Raji (cell line): ENCODE data around the gene NOL6.

Experiments used
- POLR2A ChIP-seq: IDR thresholded peaks from 2 replicates; pipeline ENCODE4 v1.6.1; 2011; ENCODE audit warnings: low read depth, low read length, control low read depth; ENCODE audit not compliant: insufficient read depth

The NOL6 gene

DNA sequence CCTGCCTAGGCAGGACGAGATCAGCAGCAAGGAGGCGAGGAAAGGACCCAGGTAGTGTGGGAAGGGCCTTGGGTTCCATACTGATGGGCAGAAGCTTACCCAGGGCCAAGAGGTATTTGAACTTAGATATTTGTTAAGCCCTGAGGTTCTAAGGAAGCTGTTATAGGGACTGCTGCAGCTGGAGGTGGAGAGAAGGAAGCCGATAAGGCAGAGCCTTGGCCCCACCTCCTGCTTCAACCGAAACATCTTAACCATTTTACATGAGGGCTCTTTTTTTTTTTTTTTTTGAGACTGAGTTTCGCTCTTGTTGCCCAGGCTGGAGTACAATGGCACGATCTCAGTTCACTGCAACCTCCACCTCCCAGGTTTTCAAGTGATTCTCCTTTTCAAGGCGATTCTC is 17.8 kb downstream of the NOL6 start:
- no peak for TF ChIP-seq POLR2A

DNA sequence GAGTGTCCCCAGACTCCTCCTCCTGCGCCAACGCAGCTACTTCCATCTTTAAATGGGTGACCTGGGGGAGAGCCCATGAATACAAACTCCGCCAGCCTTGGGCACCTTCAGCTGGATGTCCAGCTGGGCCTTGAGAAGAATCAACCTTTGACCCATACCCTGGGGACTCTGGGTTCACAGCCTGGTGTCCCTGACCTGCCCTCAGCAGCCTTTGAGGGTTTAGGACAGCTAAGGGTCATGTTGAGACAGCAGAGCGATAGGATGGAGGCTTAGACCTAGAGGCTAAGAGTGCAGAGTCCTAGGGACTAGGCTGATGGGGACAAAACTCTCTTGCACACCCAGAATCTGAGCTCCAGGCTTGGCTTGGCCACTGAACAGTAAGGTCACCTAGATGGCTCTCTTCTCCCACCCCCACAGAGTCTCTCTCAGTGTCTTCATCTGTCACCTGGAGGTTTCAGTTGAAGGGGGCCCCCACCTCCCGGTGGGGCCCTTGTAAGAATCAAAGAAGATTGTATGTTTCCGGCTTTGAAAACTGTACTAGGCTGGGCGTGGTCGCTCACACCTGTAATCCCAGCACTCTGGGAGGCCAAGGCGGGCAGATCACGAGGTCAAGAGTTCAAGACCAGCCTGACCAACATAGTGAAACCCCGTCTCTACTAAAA is 19.6 kb downstream of the NOL6 start:
- no peak for TF ChIP-seq POLR2A

DNA sequence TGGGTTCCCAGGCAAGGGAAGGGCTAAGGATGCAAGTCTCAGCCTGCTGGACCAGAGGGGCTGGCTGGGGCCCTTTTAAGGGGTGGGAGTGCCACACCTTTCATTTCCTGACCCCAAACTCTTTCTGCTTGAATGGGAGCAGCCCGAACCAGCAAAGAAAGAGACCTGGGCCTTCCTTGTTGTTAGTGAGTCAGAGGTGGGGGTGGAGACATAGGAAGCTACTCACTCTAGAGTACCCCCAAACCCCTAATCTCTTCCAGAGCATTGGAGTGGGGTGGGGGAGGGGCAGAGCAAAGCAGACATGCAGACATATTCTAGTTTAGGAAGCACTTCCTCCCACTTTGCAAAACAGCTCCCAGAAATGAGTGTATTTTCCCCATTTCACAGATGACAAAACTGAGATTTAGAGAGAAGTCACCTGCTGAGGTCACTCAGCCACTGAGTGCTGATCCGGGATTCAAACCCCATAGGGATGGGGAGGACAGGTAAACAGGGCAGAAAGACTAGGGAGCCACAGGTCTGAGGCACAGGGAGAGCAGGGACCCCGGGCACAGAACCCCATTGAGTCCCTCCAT is 20.4 kb downstream of the NOL6 start:
- TF ChIP-seq POLR2A, result no peak

DNA sequence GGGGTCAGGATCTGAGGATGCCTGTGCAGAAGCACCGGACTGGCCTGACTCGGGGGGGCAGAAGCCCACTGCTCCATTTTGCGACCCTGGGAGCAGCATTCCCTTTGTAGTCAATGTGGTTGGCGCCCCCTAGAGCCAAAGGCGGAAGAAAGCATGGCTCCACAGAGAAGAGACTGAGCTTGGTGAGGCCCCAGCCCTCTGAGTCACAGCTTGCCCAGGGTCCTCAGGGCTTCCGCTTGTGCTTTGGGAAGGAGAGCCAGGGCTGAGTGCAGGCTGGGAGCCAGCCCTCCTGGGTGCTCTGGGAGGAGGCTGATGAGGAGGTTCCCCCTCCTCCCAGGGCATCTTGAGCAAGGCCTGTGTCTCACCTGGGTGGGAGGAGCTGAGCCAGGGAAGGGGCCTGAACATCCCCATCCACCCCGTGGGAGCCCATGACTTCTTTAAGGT is 20.9 kb downstream of the NOL6 start:
- no peak for TF ChIP-seq POLR2A

DNA sequence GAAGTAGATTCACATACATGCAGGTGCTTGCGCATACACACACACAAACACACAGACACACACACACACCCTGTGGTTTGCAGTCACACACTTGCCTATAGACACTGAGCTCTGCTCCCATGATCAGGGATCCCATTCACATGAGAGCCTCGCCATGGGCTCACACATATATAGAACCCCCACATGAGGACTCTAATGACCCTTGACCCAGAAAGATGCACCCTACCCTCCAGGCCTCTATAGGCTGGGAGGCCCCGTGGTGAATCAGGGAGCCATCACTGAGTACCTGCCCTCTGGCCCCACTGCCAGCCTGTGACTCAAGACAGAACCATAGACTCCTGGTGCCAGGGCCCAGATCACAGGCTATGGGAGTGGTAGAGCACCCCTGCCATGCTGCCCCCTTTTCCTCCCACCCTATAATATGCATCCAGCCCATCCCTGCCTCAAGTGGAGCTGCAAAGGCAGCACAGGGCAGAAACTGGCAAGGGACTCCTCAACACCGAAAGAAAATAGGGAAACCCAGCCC is 23.0 kb downstream of the NOL6 start:
- TF ChIP-seq POLR2A, result no peak

DNA sequence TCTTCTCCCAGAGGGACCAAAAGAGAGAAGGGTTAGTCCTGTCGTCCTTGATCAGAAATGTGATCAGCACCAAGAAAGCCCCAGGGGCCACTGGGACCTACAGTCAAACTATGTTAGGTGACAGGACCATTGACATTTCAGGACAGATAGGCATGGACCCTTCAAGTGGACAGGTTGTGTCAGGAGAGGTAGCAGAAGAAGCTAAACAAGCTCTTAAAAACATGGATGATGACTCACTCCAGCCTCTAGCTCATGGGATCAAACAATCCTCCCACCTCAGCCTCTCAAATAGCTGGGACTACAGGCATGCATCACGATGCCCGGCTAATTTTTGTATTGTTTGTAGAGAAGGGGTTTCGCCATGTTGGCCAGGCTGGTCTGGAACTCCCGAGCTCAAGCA is 24.0 kb downstream of the NOL6 start:
- no peak for TF ChIP-seq POLR2A

DNA sequence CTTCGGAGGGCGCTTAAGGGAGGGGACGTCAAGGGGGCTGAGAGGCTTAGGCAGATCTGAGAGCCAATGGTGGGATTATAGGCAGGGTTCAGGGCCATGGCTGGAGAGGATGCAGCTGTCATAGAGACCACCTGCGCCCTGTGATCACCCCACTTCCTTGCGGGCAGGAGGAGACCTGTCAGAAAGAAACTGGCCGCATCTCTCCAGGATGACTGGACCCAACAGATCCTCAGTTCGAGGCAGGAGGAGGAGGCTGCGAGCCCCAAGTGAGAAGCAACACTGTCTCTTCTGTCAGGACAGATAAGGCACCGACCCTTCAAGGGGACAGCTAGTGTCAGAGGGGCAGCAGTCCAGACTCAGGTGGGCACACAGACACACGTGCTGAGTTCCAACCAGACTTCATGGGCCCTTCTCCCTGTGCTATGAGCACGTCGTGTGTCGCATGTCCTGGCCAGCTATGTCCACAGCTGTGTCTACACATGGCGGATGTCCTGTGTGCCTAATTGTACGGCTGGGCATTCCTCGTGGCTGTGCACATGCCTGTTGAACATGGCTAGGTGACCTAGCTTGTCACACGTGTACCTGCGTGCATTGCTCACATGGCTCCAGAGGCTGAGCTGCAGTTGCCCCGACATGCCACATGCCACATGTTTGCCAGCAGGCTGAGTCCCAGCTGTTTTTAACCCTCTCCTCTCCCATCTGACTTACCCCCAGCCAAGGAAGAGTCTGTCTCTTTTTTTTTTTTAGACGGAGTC is 25.7 kb downstream of the NOL6 start:
- no peak for TF ChIP-seq POLR2A

DNA sequence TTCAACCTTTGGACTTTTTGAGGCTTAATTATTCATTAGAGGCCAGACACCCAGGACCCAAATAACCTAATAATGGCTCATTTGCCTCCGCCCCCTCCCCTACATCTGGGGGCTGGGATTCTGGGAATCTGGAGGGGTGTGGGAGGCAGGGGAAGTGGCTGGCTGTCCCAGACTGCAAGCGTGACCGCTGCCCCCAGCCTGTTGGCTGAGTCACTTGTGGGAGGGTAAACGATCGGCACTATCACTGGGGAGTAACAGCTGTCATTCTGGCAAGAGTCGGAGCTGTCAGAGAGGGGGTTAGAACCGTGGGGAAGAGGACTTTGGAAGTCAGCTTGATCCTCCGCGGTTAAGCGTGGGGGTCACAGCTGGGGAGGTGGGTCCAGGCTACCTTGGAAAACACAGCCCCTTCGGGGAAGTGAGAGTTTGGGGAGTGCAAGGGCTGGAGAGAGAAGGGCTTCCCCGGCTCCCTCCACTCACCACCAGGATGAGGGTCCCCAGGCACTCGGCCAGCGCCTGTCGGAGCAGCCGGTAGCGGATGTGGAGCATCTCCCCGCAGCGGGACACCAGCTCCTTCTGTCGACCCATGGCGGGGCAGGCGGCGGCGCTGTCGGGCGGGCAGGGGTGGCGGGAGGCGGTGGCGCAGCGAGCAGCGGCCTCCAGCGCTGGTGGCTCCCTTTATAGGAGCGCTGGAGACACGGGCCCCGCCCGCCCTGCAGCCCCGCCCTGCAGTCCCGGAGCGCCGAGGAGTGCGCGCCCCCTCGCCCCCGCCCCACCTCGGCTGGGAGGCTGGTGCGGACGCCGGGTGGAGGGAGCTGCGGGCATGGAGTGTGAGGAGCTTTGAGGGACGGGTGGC is 26.6 kb downstream of the NOL6 start, which contains the start of gene AQP3:
Gene AQP3 (minus strand): TSS at position 648 of the 853 bp plus-strand sequence. CDS start 63 bp downstream, at position 585.
- TF ChIP-seq POLR2A, result no peak

DNA sequence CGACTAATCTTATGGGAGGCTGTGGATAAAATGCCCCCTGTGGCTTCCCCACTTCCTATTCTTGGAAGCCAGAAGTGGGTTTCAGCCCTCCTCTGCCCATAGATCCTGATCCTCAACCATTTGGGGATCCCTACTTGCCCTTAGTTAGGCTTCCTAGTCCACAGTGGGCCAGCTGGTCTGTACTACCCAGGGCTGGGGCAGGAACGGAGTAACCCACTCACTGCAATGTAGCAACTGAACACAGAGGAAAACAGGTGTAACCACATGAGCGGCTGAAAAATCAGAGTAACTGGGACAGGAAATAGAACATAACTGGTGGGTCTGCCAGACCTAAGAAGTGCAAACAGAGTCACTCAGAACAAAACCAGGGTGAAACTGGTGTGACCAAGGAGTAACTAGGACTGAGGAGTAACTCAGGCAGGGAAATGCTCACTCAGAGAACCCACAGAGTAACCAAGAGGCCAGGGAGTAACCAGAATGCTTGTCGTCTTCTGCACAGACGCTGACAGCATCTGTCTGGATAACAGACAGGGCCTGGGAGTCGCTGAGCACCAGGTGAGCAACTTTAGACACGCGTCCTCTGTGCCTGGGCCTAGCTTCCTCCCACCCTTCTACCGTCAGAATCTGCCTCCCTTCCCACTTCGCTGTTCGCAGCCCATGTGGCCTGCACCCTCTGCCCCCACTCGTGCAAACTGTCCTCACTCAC is 27.3 kb downstream of the NOL6 start:
- TF ChIP-seq POLR2A, result no peak

DNA sequence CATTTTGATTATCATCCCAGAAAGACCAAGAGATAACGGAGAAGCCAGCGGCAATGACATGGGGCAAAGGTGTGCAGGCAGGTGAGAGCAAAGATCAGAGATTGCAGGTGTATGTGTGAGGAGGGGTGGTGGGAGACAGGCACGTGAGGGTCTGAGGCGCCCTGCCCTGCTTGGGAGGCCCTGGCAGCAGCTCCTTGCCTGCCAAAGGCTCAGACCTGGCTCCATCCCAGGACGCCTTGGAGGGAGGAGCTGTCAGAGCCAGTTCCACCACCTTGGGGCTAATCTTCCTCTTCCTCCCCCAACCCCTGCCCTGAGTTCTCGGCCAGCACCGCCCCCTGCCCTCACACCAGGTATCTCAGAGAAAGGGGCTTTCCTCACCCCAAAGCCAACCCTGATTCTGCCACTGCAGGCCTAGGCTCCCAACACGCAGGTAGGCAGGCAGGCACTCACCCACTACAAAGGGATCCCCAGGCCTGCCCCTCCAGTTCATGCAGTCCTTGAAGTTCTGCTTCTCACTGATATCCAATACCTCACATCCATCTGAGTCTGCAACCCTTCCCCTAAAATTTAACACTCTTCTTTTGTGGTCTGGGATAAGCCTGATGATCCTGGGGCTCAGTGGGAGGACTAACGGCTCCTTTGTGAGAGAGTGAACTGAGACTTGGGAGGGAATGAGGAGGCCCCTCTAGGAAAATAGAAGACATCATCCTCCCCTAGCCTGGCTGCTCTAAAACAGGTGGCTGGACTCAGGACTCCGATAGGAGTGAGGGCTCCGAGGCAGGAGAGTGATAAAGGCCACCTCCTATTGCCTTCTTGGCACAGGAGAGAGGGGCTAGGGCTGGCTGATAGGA is 28.1 kb downstream of the NOL6 start:
- TF ChIP-seq POLR2A, result no peak

DNA sequence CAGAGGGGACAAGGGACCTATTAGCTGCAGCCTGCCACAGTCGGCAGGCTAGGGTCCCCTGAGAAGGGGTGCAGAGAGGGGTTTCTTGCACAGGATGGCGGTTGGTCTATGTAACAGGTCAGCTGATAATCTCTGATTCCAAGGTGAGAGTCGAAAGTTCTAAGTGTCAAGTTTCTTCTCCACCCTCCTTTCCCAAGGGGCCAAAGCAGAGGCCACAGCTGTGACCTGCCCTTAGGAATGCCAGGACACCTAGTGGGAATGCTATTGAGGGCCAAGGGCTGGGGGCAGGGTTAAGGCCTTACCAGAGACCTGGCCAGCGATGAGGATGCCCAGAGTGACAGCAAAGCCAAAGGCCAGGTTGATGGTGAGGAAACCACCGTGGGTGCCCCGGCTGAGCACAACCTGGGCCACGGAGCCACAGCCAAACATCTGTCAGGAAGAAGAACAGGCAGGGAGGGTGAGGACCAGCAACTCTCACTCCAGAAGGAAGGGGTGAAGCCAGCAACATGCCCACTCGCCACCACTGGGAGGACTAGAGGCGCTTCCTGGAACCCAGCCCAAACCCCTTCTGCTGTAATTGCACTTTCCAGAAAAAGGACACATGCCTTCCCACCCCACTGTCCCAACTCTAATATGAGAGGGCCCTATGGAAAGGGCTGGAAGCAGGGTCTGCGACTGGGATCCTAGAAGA is 30.1 kb downstream of the NOL6 start:
- TF ChIP-seq POLR2A, result no peak

DNA sequence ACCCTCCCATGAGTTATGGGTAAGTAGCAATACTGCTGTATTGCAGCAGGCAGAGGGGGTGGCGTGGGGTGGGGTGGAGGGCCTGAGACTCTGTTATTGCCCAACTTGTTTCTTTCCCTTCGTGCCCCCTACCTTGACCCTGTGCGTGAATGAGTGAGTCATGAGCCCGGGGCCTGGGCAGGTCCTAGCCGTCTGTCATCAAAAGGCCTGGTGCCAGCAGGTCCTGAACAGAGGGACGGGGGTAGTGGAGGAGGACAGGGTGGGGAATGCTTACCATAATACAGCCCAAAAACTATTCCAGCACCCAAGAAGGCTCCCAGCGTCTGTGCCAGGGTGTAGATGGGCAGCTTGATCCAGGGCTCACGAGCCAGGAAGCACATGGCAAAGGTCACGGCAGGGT is 30.7 kb downstream of the NOL6 start:
- no peak for TF ChIP-seq POLR2A

DNA sequence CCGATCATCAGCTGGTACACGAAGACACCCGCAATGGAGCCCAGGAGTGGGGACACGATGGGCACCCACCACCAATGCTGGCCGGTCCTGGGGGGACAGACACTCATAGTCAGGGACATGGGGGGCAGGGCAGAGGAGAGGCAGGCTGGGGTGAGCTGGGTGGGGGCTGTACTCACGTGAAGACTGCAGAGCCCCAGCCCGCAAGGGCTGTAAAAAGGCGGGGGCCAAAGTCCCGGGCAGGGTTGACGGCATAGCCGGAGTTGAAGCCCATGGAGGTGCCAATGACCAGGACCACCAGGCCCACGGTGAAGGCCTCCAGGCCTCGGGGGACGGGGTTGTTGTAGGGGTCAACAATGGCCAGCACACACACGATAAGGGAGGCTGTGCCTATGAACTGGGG is 31.6 kb downstream of the NOL6 start:
- TF ChIP-seq POLR2A, result no peak

DNA sequence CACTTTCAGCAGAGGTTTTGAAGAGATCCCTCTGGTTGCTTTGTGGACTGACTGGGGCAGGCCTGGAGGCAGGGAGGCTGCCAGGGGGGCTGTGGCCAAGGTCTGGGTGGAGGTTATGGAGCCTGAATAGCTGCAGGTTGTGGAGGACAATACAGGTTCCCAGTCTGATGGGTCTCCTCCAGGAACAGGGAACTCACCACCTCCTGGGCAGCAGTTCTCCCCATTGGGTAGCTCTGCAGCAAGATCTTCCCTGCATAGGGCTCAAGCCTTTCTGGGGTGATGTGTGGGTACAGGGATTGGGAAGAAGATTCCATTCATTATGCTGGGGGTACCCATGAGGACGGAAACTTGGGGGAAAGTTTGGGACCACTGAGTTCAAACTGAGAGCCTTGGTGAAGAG is 33.1 kb downstream of the NOL6 start:
- TF ChIP-seq POLR2A, result no peak
